Caki2 (cell line): Measurements from ENCODE around the gene CERS6. TPM values are rescaled to one million over a fixed set of nuclear protein-coding genes. Genes with fewer than 3 reads are reported as not detected.

Source experiments
- DNase-seq: peaks from one replicate; pipeline ENCODE4 v3.0.0-alpha.2; 2015; ENCODE audit warnings: low read depth
- in situ Hi-C: cut with HindIII; loops from 2 replicates; pipeline ENCODE4 v1.10.0; 2016; ENCODE audit warnings: low sequenced_read_pairs, low pct_unique_long_range_greater_than_20kb, mixed read lengths
- total RNA-seq: library from RNA; depleted of rRNA; stranded (reverse); fragments of >200 nt; shearing (Covaris generic); gene quantifications from 2 replicates; pipeline ENCODE4 v1.2.3, GENCODE V29; 2014; ENCODE audit warnings: low replicate concordance

The CERS6 gene
- total RNA-seq, 1 experiment from 2014 or later = 7.2 TPM

GRCh38 chr2:168687314-168687713, 231.2 kb downstream of the CERS6 start:
- in situ Hi-C loops = no loop called here
- no peak for DNase-seq

GRCh38 chr2:168690381-168690885, 234.4 kb downstream of the CERS6 start:
- in situ Hi-C loops = no loop called here

DNA sequence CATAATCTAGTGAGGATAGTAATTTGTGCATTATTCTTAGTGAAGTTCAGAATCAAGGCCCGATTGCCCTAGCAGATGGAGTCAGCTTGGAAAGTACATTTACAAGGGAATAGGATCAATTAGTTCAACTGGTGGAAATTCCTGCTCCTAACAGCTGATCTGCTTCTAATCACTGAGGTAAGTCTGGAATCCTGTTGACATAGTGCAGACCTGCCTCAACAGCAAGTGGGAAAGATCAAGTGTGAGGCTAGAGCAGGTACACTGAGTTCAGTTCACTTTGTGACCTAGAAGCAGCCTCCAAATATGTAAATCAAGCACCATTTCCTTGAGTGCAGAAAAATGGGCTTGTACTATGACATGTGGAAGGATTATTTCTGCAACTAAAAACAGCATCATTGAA, 235.1 kb downstream of the CERS6 start:
- in situ Hi-C loops = no loop called here
- no peak for DNase-seq

More at GRCh38 chr2:168690381-168690885, 234.4 kb downstream of the CERS6 start:
- no peak for DNase-seq

GRCh38 chr2:168692132-168692744, 236.2 kb downstream of the CERS6 start:
- DNase-seq = no peak
- in situ Hi-C loops = no loop called here

- in situ Hi-C loops = no loop called here
- no peak for DNase-seq
Measured at GRCh38 chr2:168694173-168694572, 238.1 kb downstream of the CERS6 start.

DNA sequence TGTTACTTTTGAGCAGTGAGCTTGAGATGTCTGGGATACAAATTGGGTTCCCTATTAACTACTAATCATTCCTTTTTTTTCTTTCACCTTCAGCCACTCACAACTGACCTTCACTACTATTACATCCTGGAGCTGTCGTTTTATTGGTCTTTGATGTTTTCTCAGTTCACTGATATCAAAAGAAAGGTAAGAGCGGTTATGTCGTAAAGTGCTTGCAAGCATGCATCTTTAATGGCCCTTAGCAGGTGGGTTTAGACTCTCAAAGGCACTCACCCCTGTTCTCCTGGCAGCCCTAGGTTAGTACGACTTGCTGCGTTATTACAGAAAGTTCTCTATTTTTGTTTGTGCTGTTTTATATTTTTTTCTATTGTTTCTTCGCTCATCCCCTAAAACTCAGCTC, 238.8 kb downstream of the CERS6 start:
- in situ Hi-C loops = no loop called here

GRCh38 chr2:168697668-168698121, 241.6 kb downstream of the CERS6 start:
- DNase-seq = no peak

More for the DNA sequence above, 238.8 kb downstream of the CERS6 start:
- no peak for DNase-seq

GRCh38 chr2:168698969-168699368, 242.9 kb downstream of the CERS6 start:
- no peak for DNase-seq
- in situ Hi-C loops = no loop called here

More at GRCh38 chr2:168697668-168698121, 241.6 kb downstream of the CERS6 start:
- in situ Hi-C loops = no loop called here

DNA sequence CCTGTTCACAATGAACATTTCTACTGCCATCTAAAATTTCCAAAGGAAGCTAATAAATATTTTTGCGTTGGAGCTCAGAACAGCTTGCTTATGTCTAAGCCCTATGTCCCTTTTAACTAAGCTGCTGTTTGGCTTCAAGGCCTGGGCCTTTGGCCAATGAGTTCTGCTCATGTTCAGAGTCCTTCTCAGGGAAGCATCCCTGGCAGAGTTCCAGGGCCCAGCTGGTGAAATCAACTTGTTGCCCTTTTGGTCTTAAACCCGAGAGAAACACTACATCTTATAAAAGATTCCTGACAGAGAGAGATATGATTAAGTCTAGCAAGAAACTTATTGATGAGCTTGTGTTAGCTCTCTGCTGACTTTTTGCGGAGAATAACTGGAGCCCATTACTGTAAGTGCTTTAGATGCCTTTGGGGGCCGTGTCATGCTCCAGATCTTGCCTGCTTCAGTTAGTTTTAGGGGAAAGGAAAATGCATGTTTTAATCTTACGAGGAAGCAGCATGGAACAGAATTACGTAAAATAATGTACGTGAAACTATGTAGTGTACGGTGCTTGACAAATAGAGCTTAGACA, 243.9 kb downstream of the CERS6 start:
- in situ Hi-C loops = no loop called here
- DNase-seq = no peak

- in situ Hi-C loops = no loop called here
- no peak for DNase-seq
Measured at GRCh38 chr2:168700615-168701245, 244.7 kb downstream of the CERS6 start.

- DNase-seq = no peak
- in situ Hi-C loops = no loop called here
Measured at GRCh38 chr2:168702579-168702978, 246.5 kb downstream of the CERS6 start.

- no peak for DNase-seq
- in situ Hi-C loops = no loop called here
Measured at GRCh38 chr2:168703926-168704325, 247.9 kb downstream of the CERS6 start.

DNA sequence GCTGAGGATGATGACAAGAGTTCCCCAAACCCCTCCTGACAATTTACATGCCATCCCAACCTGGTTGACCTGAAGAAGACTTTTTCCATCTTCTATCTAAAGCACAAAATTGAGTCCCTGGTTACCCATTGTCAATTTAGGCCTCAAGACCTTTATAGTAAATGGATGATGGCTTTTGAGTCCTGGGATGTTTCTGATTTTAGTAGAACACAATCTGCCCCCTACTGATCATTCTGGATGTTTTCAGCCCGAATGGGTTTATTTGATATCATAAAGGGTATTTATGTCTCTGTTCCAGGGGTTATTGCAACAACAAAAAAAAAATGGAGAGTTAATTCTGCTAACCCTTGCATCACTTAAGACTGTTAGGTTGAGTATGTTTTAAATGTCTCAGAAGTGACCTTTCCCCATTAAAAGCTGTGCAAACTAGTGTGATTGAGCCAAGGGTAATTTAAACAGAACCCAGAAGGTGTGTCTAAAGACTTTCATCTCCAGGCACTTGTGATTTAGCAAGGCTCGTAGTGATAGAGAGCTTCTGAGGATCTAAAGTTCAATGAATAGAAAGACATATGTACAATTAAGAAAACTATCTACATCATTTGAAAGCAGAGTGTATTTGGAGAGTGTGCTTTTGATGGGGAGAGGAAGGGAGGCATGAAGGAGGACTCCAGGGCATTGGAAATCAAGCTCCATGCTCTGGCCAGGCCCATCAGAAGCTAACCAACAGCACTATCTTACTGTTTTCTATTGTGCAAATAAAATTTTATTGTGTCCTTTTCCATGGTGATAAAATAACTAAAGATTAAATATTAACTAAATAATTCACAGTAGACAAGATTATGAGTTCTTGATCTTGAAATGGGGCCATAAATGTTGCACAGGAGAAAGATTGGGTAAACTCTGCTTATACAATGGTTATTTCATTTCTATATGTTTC, 249.7 kb downstream of the CERS6 start:
- DNase-seq = no peak
- in situ Hi-C loops = no loop called here

GRCh38 chr2:168706806-168707205, 250.7 kb downstream of the CERS6 start:
- in situ Hi-C loops = no loop called here
- DNase-seq = no peak

DNA sequence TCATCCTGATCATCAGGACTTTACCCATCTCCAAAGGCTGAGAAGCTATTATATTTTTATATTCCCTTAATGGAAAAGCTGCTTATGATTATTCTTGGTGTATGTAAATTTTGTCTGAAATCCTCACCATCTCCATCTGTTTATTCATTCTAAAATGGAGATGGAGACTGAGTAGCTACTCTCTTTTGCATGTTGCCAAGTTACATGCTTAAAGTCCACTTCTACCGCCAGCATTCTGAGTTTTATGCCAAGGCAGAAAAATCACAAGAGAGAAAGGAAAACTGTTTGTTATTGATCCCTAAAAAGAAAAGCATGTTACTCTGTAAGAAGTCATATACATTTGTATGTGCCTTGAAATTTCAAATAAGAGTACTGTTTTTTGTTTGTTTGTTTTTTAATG, 252.0 kb downstream of the CERS6 start:
- in situ Hi-C loops = no loop called here
- no peak for DNase-seq

GRCh38 chr2:168710754-168711467, 254.8 kb downstream of the CERS6 start:
- no peak for DNase-seq
- in situ Hi-C loops = no loop called here

DNA sequence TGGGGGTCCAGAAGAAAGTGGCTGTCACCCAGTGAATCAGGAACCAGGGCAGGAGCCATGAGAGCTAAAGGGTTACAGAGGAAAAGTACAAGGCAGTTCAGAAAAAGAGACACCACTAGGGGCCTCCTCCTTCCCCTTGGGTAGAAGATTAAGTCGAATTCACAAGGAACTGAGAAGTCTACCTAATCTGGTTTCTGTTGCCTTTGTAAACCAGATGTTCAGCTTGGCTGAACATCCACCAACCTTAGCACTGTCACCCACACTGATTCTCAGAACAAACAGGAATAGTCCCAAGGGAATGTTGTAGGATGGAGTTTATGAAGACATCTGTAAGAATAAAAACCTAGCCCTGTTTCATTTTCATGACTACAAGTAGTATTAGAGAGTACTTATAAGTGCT, 256.0 kb downstream of the CERS6 start:
- in situ Hi-C loops = no loop called here
- DNase-seq = no peak

DNA sequence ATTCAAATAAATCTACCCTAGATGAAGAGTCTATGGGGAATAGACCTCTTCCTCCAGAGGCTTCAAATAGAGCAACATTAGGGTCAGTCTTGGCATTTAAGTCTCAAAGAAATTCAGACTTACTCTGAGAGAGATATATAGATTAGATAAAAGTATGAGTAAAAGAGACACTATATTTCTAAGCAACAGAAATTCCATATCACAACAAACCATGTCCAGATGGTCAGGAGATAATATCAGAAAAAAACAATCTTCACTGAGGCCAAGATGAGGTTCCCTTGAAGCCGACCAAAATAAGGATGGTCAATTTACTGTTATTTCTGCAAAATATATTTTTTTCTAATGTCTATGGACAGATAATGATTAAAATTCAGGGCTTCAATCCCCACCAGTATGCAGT, 257.3 kb downstream of the CERS6 start:
- no peak for DNase-seq
- in situ Hi-C loops = no loop called here
